OCI-LY7 (cell line): ENCODE data around the gene ANKRD11.

Experiments used
- EZH2phosphoT487 ChIP-seq: fragments of 200-600 bp; sonication (generic); IDR thresholded peaks from 2 replicates; pipeline ENCODE4 v1.6.1; 2018; ENCODE audit warnings: low read depth, borderline replicate concordance, mild to moderate bottlenecking, mixed run types, antibody characterized with exemption, low read length, moderate library complexity, mixed read lengths
- TF ChIP-seq, protein P1 (sequence below): fragments of 200-600 bp; sonication (generic); conservative IDR thresholded peaks from 2 replicates; pipeline ENCODE4 v1.5.1; 2014; ENCODE audit warnings: mild to moderate bottlenecking, antibody characterized with exemption, low read length, moderate library complexity, mixed read lengths

DNA sequence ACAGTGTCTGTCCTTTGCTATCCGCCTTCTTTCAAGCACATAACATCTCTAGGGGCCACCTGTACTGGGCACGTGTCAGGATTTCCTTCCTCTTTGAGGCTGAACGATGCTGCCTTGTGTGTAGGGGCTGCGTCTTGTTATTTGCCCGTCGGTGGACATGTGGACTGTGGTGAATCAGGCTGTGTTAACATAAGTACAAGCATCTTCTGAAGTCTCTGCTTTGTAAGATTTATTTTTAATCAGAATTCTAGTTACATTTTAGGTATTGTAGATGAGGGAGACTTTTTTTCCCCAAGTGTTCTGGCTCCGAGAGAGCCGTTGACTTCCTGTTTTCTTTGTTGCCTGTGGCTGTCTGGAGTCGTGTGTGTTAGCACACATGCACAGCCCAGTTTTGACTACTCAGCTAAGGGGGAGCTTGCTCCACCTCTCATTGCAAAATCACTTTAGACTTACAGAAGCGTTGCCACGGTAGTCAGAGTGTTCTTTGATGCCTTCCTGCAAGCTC is 43.9 kb upstream of the ANKRD11 start:
- TF ChIP-seq, protein P1, sequence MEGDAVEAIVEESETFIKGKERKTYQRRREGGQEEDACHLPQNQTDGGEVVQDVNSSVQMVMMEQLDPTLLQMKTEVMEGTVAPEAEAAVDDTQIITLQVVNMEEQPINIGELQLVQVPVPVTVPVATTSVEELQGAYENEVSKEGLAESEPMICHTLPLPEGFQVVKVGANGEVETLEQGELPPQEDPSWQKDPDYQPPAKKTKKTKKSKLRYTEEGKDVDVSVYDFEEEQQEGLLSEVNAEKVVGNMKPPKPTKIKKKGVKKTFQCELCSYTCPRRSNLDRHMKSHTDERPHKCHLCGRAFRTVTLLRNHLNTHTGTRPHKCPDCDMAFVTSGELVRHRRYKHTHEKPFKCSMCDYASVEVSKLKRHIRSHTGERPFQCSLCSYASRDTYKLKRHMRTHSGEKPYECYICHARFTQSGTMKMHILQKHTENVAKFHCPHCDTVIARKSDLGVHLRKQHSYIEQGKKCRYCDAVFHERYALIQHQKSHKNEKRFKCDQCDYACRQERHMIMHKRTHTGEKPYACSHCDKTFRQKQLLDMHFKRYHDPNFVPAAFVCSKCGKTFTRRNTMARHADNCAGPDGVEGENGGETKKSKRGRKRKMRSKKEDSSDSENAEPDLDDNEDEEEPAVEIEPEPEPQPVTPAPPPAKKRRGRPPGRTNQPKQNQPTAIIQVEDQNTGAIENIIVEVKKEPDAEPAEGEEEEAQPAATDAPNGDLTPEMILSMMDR = no peak
- TF ChIP-seq EZH2phosphoT487 = no peak
